Gastroesophageal sphincter (tissue), 3 donors: ENCODE measurements around the gene MMEL1.
"Not testable (repeated sequence)": the region's sequence is repeated elsewhere in the genome, so short reads cannot be mapped to it uniquely, and the experiment has no call there.

Source experiments
- CTCF ChIP-seq, 4 experiments: fragments of 200-600 bp in 2 of 4; fragments of 450-650 bp in 2 of 4; sonication (generic) in 1 of 4; IDR thresholded peaks; one replicate each; pipeline ENCODE4 v1.5.1; 2017 to 2019; ENCODE audit warnings: antibody characterized with exemption in 4 of 4, mild to moderate bottlenecking in 2 of 4, moderate library complexity in 2 of 4
- EP300 ChIP-seq: sonication (generic); formaldehyde crosslinking; IDR thresholded peaks from one replicate; pipeline ENCODE4 v1.6.1; 2017; ENCODE audit warnings: antibody characterized with exemption, mild to moderate bottlenecking
- POLR2A ChIP-seq, 2 donors: fragments of 450-650 bp; IDR thresholded peaks; one replicate each; pipeline ENCODE4 v1.6.1; 2017; ENCODE audit warnings: antibody characterized with exemption in 2 of 2, mild to moderate bottlenecking in 2 of 2, moderate library complexity in 1 of 2
- POLR2AphosphoS5 ChIP-seq: sonication (generic); formaldehyde crosslinking; IDR thresholded peaks from one replicate; pipeline ENCODE4 v1.6.1; 2017; ENCODE audit warnings: antibody characterized with exemption

- not testable (repeated sequence) for TF ChIP-seq CTCF (IDR thresholded peaks at IDR 0.05); POLR2AphosphoS5; POLR2A (IDR thresholded peaks at IDR 0.05); EP300
These were observed 79.7 kb downstream of the MMEL1 start for GRCh38 chr1:2553076-2553475.
